C4-2B (cell line): ENCODE results near the gene OSBPL6.

ENCODE experiments used
- CTCF ChIP-seq: fragments of 450-650 bp; conservative IDR thresholded peaks from 2 replicates; pipeline ENCODE4 v1.5.1; 2017; ENCODE audit warnings: mild to moderate bottlenecking
- ZFX ChIP-seq: fragments of 450-650 bp; IDR thresholded peaks from 2 replicates; pipeline ENCODE4 v1.6.1; 2017

- TF ChIP-seq CTCF = no peak
- TF ChIP-seq ZFX = no peak
These were observed 254.8 kb downstream of the OSBPL6 start for GRCh38 chr2:178448968-178449661.
